K562 (cell line): ENCODE measurements around the gene GNA15. TPM values are rescaled to one million over a fixed set of nuclear protein-coding genes. Genes with fewer than 3 reads are reported as not detected.

Experiments used
- BCOR ChIP-seq: fragments of 450-650 bp; IDR thresholded peaks from 2 replicates; pipeline ENCODE4 v1.6.1; 2016
- CBX1 ChIP-seq: sonication (generic); IDR thresholded peaks from 2 replicates; pipeline ENCODE4 v1.6.1; 2016; ENCODE audit warnings: antibody characterized with exemption, low read depth, mild to moderate bottlenecking
- CREB5 ChIP-seq: fragments of 250-450 bp; sonication (Bioruptor Pico); IDR thresholded peaks from 2 replicates; pipeline ENCODE4 v1.5.0; 2020; ENCODE audit warnings: mild to moderate bottlenecking
- E4F1 ChIP-seq: fragments of 250-450 bp; sonication (Bioruptor Pico); IDR thresholded peaks from 2 replicates; pipeline ENCODE4 v1.5.0; 2021; ENCODE audit warnings: mild to moderate bottlenecking, borderline replicate concordance
- ETV5 ChIP-seq: sonication (generic); formaldehyde crosslinking; IDR thresholded peaks from 2 replicates; pipeline ENCODE4 v1.4.0; 2020; ENCODE audit warnings: low read depth, mild to moderate bottlenecking, missing genetic modification reagents
- FOXA3 ChIP-seq, 2 experiments: fragments of 450-650 bp in 1 of 2; sonication (generic) in 1 of 2; formaldehyde crosslinking; IDR thresholded peaks in 1 of 2; conservative IDR thresholded peaks in 1 of 2; 2 replicates each; pipeline versions ENCODE4 v1.4.0 to v1.8.0; 2020 to 2022; ENCODE audit warnings: mild to moderate bottlenecking in 2 of 2, missing genetic modification reagents in 1 of 2
- HDAC2 ChIP-seq: fragments of 450-650 bp; IDR thresholded peaks from 2 replicates; pipeline ENCODE4 v1.6.1; 2016; ENCODE audit warnings: mild to moderate bottlenecking
- KLF13 ChIP-seq: fragments of 450-650 bp; IDR thresholded peaks from 2 replicates; pipeline ENCODE4 v1.6.1; 2016; ENCODE audit warnings: missing genetic modification characterization, low read depth, mild to moderate bottlenecking, missing compliant biosample characterization, moderate library complexity, borderline replicate concordance
- MTA2 ChIP-seq: fragments of 450-650 bp; IDR thresholded peaks from 2 replicates; pipeline ENCODE4 v1.6.1; 2016; ENCODE audit warnings: low read depth
- MXI1 ChIP-seq: IDR thresholded peaks from 2 replicates; pipeline ENCODE4 v1.6.1; 2011; ENCODE audit warnings: low read depth, mild to moderate bottlenecking, improper control_type of control experiment, low read length
- PHF20 ChIP-seq: fragments of 450-650 bp; IDR thresholded peaks from 2 replicates; pipeline ENCODE4 v1.6.1; 2018; ENCODE audit not compliant: partially characterized antibody
- RBFOX2 ChIP-seq: fragments of 200-400 bp; formaldehyde crosslinking; IDR thresholded peaks from 2 replicates; pipeline ENCODE4 v1.6.1; 2017; ENCODE audit warnings: low read depth, mild to moderate bottlenecking, low read length, moderate library complexity
- RHOXF2B ChIP-seq: fragments of 250-450 bp; sonication (Bioruptor Pico); conservative IDR thresholded peaks from 2 replicates; pipeline ENCODE4 v1.5.1; 2021
- SNAPC5 ChIP-seq: fragments of 250-450 bp; sonication (Bioruptor Pico); IDR thresholded peaks from 2 replicates; pipeline ENCODE4 v1.8.0; 2021; ENCODE audit warnings: moderate library complexity, mild to moderate bottlenecking, inconsistent platforms
- SPI1 ChIP-seq: IDR thresholded peaks from 2 replicates; pipeline ENCODE4 v1.6.1; 2011; ENCODE audit warnings: low read depth, low read length, control low read depth, borderline replicate concordance
- ZBTB49 ChIP-seq: sonication (generic); formaldehyde crosslinking; IDR thresholded peaks from 2 replicates; pipeline ENCODE4 v1.8.0; 2022; ENCODE audit warnings: missing genetic modification reagents, mild to moderate bottlenecking, borderline replicate concordance
- ZEB2 ChIP-seq: fragments of 450-650 bp; IDR thresholded peaks from 2 replicates; pipeline ENCODE4 v1.6.1; 2016
- ZFP36 ChIP-seq: fragments of 150-350 bp; IDR thresholded peaks from 2 replicates; pipeline ENCODE4 v1.6.1; 2018; ENCODE audit warnings: low read length, low read depth; ENCODE audit not compliant: partially characterized antibody
- ZNF280A ChIP-seq: fragments of 450-650 bp; IDR thresholded peaks from 2 replicates; pipeline ENCODE4 v1.6.1; 2018; ENCODE audit warnings: mild to moderate bottlenecking, low read depth; ENCODE audit not compliant: partially characterized antibody
- ZNF3 ChIP-seq: fragments of 250-450 bp; sonication (Bioruptor Pico); IDR thresholded peaks from 2 replicates; pipeline ENCODE4 v1.5.0; 2021; ENCODE audit warnings: mild to moderate bottlenecking, moderate library complexity
- ZNF76 ChIP-seq: fragments of 250-450 bp; sonication (Bioruptor Pico); IDR thresholded peaks from 2 replicates; pipeline ENCODE4 v1.4.0; 2020; ENCODE audit warnings: mild to moderate bottlenecking, moderate library complexity, borderline replicate concordance
- ZNF830 ChIP-seq: fragments of 250-450 bp; sonication (Bioruptor Pico); IDR thresholded peaks from 2 replicates; pipeline ENCODE4 v1.5.0; 2021; ENCODE audit warnings: mild to moderate bottlenecking
- polyA plus RNA-seq, 8 experiments: library from polyadenylated mRNA; depleted of rRNA in 4 of 8; stranded (reverse) in 5 of 8; unstranded in 3 of 8; fragments of >200 nt; fragmentation: Nextera tagmentation in 2 of 8; fragmentation: Illumina TruSeq in 1 of 8; extraction: Ambion mirVana in 2 of 8; extraction: Trizol in 1 of 8; gene quantifications; 2 replicates each; pipeline versions ENCODE4 v1.2.1 to v1.2.3, GENCODE V29; 2011 to 2014; ENCODE audit warnings: inconsistent platforms in 1 of 8, missing spikeins in 1 of 8
- total RNA-seq, 7 experiments: library from RNA; depleted of rRNA in 6 of 7; stranded (reverse); fragments of >200 nt in 6 of 7; fragmentation: Illumina TruSeq in 2 of 7; extraction: Trizol in 2 of 7; gene quantifications; 2 replicates each; pipeline versions ENCODE4 v1.2.1 to v1.2.3, GENCODE V29; 2011 to 2021; ENCODE audit warnings: low replicate concordance in 1 of 7

Gene GNA15
- total and polyA plus RNA-seq, 9 of the 15 experiments (the other 6 are each of a cell fraction or from before 2014, with no cell fraction given), result 0.03 to 0.24 (median 0.11) TPM; not detected in 1

GRCh38 chr19:3142781-3143337, 7.0 kb downstream of the GNA15 start (continued):
- no peak for TF ChIP-seq CREB5 (CRISPR knock-in tag)
- peak; percentile 97 for TF ChIP-seq BCOR
- no peak for TF ChIP-seq SPI1
- TF ChIP-seq RBFOX2, result no peak
- peak; percentile 58; the same call in 1 of the 2 replicates for TF ChIP-seq HDAC2
- no peak for TF ChIP-seq ZNF830
- TF ChIP-seq ZNF76 (CRISPR knock-in tag), result no peak
- TF ChIP-seq PHF20, result peak; percentile 20
- TF ChIP-seq E4F1, result no peak
- TF ChIP-seq SNAPC5 (CRISPR knock-in tag), result no peak
- TF ChIP-seq ETV5 (CRISPR knock-in tag), result no peak
- TF ChIP-seq ZNF280A, result no peak
- no peak for TF ChIP-seq FOXA3 (CRISPR knock-in tag; conservative IDR thresholded peaks at IDR 0.05 in 1 of 2, IDR thresholded peaks at IDR 0.05 in 1 of 2)
- no peak for TF ChIP-seq RHOXF2B (CRISPR knock-in tag)
- no peak for TF ChIP-seq ZBTB49 (CRISPR knock-in tag)
- no peak for TF ChIP-seq ZNF3 (CRISPR knock-in tag)
- TF ChIP-seq CBX1, result 0 out of 2 replicates have a peak, but pooled peaks have one; percentile 61
- TF ChIP-seq ZEB2, result no peak
- TF ChIP-seq MTA2, result no peak
- TF ChIP-seq KLF13 (tag), result no peak
- peak; percentile 81 for TF ChIP-seq ZFP36
- no peak for TF ChIP-seq MXI1
